NCI-H2171 treated with DMSO at 0.1 percent for 48 hours (cell line): ENCODE data around the gene GATAD1.
A peak's percentile ranks its signal among the peaks of the same experiment; 100 is the strongest.
"Not testable (repeated sequence)": the region's sequence is repeated elsewhere in the genome, so short reads cannot be mapped to it uniquely, and the experiment has no call there.

Experiments
- DNase-seq: peaks from one replicate; lab custom pipeline; 2025; lab: John Stamatoyannopoulos, UW

GATAD1 gene

DNA sequence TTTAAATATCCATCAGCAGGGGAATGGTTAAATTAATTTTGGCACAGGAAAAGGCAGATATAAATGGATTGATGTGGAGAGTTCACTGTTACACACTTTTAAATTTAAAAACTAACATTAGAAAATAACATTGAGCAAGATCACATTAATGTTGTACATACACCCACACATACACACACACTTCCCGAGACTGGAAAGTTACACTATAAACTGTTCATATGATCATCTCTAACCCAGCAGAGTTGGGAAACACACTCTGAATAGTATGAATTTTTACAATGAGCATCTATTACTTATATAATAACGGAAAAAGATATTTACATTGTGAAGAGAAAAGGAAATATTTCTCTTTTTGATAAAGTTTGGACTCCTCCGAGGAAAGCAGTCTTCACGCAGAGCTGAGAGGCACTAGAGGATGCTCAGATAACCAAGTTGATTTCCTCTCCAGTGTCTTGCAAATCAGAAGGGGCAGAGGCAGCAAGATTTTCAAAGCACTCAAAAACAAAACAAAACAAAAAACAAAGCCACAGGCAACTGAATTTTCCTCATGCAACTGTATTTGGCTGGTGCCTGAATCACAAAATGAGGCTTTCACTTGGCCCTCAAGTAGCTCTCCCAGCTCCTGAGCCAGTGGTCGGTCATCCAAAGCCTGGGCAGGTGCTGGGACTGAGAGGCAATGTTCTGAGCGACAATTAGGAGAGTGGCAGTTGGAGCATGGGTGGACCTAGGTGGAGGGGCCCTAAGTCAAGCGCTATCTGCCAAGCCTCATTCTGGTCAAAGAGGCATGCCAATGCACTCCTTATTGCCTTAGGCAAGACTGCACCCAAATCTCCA lies 10.5 kb upstream of the GATAD1 start:
- no peak for DNase-seq

DNA sequence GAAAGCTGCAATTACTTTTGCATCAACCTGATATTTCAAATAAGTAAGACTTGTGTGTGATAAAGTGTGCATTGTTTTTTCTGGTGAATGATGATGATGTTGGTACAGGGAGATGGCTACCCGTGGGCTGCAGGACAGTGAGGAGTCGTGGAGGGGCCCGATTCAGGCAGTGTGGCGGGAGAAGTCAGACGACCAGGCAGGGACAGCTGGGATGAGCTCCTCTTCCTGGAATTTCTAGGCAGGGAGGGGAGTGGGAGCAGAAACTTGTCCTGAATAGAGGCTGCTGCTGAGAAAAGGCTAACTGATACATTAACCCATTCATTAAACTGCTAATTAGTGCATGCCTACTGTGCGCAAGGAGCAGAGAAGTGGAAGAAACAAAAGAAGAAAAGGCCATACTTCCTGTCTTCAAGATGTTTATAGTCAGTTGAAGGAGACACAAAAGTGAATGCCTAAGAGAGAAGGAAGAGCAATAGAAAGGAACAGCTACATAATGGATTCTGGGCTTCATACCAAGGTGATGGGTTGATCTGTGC lies 9.3 kb upstream of the GATAD1 start:
- no peak for DNase-seq

DNA sequence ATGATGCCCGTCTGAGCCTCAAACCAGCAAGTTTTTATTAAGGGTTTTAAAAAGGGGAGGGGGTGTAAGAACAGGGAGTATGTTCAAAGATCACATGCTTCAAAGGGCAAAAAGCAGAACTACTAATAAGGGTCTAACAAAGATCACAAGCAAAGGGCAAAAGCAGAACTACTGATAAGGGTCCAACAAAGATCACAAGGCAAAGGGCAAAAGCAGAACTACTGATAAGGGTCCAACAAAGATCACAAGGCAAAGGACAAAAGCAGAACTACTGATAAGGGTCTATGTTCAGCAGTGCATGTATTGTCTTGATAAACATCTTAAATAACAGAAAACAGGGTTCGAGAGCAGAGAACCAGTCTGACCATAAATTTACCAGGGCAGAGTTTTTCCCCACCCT lies 4.6 kb upstream of the GATAD1 start:
- DNase-seq = not testable (repeated sequence)

DNA sequence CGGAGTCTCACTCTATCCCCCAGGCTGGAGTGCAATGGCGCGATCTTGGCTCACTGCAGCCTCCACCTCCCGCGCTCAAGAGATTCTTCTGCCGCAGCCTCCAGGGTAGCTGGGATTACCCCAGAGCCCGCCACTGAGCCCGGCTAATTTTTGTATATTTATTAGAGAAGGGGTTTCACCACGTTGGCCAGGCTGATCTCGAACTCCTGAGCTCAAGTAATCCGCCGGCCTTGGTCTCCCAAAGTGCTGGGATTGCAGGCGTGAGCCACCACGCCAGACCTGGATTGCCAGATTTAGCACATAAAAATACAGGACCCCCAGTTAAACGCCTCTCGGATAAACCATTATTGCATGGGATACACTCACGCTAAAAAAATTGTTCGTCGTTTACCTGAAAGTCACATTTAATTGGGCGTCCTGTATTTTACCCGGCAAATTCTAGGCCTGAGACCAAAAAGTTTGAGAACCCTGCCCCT lies 375 bp upstream of the GATAD1 start:
- DNase-seq = no peak

DNA sequence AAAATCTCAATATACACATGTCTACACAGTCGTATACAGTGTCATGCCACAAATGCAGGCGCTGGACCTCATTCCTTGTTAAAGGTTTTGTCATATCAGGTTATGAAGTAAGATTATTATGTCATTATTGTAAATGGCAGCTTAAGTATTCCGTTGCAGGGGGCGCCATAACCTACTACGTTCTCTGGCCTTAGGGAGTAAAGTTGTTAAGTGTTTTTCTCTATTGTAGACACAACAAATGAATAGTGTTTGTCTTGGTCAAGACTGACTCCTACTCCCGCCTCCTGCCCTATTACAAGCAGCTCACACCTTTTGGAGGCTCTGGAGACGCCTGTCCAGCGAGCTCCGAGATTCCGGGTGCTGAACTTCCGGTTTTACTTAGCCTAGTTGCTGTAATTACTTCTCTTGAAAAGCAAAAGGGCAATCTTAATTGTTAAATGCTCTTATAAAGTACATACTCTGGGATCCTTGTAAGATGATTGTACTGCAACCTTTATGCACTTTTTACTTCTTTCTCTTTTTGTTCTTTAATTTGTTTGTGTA lies 994 bp downstream of the GATAD1 start:
- DNase-seq = no peak

DNA sequence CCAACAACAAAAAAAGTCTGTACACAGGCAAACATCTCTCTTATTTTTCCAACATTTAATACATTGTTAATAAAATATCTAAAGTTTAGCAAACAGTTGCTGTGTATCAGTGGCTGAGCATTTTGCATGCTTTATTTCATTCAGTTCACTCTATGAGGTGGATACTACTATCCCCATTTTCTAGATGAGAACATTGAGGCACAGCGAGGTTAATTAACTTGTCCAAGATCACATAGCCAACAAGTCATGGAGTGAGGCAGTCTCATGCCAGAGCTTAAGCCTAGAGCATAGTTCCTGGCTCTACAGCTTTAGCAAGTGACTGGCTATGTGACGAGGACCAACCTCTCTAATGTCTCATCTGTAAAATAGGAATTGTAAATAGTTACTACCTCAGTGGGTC lies 4.4 kb downstream of the GATAD1 start:
- no peak for DNase-seq

DNA sequence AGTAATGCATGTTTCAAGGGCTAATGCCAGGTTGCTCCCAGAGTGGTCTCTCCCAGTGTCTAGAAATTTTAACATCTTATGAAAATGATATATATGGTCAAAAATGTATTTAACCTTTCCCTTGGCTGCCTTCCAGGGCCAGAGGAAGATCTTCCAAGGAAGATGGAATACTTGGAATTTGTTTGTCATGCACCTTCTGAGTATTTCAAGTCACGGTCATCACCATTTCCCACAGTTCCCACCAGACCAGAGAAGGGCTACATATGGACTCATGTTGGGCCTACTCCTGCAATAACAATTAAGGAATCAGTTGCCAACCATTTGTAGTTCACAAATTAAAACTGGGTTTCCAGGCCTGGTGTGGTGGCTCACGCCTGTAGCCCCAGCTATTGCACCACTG lies 9.0 kb downstream of the GATAD1 start:
- DNase-seq = no peak

DNA sequence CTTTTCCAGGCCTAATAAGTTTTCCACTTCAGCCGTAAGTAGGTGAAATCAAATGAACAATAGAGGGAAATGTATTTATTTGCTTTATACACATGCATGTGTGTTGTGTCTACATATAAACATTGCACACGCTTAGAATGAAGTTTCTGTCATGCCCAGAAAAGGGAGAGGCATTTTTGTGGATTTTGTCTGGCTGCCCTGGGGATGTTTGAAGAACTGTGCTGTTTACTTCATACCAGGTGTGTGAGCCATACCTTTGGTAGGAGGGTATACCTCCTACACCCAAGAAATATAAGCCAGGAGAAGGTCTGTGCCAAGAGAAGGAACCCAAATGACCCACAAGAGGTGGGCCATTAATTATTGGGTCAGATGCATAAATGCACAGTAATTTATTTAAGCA lies 12.8 kb downstream of the GATAD1 start:
- no peak for DNase-seq

DNA sequence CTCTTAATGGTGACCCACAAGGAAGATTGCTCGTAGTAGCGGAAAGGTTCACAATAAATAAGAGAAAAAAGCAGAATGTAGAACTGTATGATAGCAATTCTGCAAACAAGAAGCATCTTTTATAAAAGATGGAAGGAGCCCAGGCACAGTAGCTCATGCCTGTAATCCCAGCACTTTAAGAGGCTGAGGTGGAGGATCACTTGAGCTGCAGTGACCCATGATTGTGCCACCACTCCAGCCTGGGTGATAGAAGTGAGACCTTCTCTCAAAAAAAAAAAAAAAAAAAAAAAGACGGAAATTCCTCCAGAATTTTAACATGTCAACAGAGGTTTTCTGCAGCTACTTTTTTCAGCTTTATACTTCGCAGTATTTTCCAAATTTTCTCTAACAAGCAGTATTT lies 13.2 kb downstream of the GATAD1 start:
- no peak for DNase-seq

DNA sequence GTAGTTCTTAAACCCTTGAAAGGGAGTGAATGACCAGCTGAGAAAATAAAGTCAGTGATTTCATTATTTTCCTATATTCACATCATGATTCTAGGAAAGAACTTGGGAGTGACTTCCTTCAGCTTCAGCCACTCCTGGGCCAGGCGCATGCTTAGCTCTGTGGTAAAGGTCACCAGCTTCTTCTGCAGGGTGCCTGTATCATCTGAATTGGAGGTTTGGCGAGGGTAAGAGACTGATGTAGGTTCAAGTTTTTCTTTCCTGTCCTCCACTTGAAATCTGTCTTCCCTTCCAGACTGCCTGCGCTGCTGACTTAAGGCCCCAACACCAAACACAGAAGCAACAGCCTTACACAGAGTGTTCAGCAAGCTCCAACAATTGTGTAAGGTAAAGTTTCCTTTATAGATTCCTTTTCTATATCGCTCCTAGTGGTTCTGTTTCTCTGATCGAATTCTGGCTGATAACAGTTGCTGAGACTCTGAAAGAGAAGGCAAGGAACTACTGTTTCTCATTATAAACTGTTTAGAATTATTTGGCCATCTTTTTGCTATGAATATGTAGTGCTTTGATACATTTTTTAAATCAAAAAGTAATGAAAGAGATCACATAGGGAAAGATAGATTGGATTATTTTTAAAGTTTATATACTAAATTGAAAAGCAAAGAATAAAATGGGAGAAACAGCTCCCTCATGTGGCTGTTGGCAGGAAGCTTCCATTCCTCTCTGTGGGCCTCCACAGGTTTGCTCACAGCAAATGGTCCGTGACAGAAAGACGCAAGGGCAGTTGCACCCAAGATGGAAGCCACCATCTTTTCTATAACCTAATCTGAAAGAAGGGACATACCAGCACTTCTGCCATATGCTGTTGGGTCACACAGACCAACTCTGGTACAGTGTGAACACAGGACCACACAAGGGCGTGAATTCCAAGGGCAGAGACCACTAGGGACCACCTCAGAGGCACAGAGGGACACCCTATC lies 14.0 kb downstream of the GATAD1 start:
- DNase-seq = peak; percentile 49

DNA sequence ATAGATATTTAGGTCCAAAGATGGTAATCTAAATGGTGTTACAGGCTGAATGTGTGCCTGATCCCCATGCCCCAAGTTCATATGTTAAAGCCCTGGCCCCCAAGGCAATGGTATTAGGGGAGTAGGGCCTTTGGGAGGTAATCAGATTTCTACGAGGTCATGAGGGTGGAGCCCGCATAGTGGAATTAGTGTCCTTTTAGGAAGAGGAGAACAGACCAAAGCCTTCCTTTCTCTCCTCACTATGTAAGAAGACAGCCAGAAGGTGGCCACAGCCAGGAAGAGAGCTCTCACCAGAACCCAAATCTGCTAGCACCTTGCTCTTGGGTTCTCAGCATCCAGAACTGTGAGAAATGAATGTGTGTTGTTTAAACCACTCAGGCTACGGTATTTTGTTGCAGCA lies 15.3 kb downstream of the GATAD1 start:
- DNase-seq = no peak

DNA sequence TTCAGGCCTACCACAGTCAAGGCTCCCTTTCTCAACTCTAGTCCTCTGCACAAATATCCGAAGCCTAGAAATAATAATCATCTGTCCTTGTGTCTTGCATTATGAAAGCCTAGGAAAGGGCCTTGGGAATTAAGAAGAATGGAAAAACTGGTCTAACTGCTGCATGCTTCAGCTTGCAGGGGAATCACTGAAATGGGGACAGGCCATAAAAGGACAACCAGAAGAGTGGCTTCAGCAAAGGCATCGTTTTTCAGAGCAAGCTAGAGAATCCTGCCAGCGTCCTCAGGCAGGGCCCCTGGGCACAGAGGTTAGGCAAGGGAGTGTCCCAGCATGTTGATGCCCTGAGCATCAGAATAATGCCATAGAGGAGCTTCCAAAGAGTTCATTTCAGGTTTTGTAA lies 17.2 kb downstream of the GATAD1 start:
- DNase-seq = no peak

DNA sequence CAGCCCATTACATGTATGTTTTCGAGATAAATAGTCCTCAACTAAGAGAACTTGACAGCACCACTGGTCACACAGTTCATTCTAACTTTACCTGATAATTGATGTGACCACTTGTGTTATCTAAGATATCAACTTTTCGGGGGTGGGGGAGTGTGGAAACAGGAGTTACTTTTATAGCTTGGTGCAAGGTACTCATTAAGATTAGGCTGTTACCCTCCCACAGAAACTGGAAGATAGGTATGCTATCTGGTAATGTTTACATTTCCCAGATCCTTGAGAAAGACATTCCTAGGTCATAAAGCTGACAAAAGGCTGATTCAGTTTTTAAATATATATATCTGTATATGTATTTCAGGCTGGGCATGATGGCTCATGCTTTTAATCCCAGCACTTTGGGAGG lies 19.4 kb downstream of the GATAD1 start:
- no peak for DNase-seq

DNA sequence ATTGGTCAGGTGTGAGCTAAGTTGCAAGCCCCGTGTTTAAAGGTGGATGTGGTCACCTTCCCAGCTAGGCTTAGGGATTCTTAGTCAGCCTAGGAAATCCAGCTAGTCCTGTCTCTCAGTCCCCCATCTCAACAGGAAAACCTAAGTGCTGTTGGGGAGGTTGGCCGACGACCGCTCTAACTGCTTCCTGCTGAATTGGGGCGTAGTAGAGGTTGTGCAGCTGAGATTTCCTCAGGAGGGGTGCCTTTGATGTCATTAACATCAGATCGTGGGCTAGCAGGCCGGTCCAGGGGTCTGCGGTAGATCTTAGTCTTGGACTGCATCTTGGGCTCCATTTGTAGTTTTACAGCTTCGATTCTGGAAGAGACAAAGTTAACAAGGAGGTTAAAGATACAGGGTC lies 21.3 kb downstream of the GATAD1 start:
- DNase-seq = not testable (repeated sequence)

DNA sequence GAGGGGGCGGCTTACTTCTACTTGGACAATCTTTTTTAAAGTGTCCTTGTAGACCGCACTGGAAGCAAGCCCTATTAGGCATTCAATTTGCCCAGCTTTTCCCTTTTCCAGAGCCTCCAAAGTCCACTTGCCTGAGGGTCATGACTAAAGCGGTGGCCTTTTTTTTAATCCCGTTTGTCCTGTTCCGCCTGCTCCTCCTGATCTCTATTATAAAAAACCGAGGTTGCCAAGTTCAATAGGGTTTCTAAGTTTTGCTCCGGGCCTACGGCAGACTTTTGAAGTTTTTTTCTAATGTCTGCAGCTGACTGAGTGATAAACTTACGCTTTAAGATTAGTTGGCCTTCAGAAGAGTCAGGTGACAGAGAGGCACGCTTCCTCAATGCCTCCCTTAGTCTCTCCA lies 26.7 kb downstream of the GATAD1 start:
- DNase-seq = not testable (repeated sequence)

DNA sequence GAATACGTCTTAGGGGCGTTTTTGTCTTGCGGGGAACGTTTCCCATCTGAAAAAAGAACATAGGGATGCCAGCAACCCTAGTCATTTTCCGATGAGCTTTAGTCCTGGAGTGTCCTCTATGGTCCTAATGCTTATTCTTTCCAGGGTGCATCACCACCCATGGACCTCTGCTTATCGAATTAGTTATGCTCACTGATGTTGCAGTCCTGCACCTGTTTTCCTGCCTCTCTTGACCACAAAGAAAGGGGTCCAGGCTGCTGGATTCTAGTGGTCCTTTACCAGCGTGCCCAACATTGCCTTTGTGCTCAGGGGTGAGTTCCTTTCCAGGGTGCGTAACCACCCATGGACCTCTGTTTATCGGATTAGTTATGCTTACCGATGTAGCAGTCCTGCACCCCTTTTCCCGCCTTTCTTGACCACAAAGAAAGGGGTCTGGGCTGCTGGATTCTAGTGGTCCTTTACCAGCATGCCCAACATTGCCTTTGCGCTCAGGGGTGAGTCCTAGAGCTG lies 28.0 kb downstream of the GATAD1 start:
- DNase-seq = not testable (repeated sequence)

DNA sequence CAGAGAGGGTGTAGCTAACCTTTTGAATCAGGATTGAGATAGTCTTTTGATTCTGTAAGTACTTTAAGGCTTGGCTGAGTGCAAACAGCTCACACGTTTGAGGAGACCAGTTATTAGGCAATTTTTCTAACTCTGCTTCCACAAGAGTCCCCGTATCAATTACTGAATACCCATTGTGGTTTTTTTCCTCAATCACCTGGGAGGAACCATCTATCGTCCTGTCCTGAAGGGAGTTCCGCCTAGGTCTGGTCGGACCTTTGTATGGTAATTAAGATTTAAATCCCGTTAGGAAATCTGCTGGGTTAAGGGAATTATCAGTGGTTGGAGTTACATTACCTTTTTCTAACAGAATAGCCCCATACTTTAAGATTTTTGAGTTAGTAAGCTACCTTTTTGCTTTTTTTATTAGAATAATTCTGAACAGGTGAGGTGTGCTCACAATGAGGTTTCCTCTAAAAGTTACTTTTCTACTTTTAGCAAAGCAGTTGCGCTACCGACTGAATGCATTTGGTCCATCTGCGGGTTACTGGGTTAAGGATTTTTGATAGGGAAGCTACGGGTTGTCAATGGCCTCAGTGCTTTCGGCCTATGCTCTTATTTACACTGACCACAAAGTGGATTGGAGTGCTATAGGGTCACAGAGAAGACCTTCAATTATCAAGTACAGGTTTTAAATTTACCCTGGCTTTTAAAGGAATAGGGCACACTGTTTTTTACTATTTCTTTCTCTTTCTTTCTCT lies 28.7 kb downstream of the GATAD1 start:
- not testable (repeated sequence) for DNase-seq

DNA sequence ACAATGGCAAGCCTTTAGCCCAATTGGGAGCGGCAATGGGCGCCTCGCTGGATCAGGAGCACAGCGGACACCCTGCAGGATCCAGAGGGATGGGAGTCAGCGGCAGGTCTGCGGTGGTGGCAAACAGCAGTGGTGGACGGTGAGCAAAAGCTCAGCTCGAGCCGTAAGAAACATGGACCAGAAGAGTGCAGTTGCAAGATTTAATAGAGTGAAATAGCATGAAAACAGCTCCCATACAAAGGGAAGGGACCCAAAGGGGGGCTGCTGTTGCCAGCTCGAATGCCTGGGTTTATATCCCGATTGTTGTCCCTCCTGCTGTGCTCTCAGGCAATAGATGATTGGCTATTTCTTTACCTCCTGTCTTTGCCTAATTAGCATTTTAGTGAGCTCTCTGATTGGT lies 30.4 kb downstream of the GATAD1 start, which contains the start of gene ERVW-1:
ERVW-1 (minus strand) TSS at position 266 of the 400 bp plus-strand sequence. CDS start 7,565 bp downstream, outside the sequence.
- not testable (repeated sequence) for DNase-seq

DNA sequence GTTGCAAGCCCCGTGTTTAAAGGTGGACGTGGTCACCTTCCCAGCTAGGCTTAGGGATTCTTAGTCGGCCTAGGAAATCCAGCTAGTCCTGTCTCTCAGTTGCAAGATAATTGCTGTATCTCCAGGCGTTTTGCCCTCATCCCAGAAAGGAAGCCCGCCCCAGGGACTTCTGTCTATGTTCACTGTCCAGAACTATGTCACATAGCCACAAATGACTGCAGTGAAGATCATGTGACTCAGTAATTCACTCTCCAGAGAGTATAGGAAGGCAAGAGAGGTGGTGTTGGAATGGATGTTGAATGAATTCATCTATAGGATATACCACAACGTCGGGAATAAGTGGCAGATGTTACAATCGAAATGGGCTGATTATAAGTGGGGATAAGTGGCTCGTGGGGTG lies 30.8 kb downstream of the GATAD1 start:
- peak; percentile 9 for DNase-seq

DNA sequence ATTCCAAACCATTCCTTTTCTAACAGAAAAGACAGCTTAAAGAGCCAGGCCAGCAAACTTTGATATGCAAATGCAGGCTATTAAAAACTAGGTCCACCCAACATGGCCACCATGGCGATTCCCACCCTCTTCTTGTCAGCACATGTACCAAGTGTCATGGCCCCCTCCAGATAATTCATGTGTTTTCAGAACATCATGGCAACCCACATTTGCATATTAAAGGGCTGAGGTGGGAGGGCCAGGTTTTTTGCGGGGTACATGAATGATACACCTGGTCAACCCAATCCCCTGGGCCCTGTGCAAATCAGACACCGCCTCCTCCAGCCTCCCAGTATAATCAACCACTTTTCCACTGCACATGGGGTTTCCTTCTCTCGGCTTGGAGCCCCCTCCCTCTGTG lies 31.4 kb downstream of the GATAD1 start:
- DNase-seq = no peak

DNA sequence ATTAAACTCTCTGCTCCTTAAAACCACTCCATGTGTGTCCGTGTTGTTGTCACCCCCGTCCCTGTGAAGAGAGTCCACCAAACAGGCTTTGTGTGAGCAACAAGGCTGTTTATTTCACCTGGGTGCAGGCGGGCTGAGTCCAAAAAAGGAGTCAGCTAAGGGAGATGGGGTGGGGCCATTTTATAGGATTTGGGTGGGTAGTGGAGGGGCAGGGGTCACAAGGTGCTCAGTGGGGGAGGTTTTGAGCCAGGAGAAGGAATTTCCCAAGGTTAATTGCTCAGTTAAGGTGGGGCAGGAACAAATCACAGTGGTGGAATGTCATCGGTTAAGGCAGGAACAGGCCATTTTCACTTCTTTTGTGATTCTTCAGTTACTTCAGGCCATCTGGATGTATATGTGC lies 31.9 kb downstream of the GATAD1 start:
- DNase-seq = not testable (repeated sequence)
